NCI-H82 treated with DMSO at 0.1 percent for 48 hours (cell line): ENCODE results near the gene FBXO22.

Experiments used
- DNase-seq: peaks from one replicate; lab custom pipeline; 2025; ENCODE audit not compliant: unreplicated experiment; lab: John Stamatoyannopoulos, UW

FBXO22 gene

GRCh38 chr15:75918135-75918534 is 14.5 kb downstream of the FBXO22 start:
- DNase-seq, result no peak

GRCh38 chr15:75920079-75920478 is 16.4 kb downstream of the FBXO22 start:
- DNase-seq, result no peak

- DNase-seq, result peak; percentile 20
These were observed 18.3 kb downstream of the FBXO22 start for GRCh38 chr15:75921732-75922703.

DNA sequence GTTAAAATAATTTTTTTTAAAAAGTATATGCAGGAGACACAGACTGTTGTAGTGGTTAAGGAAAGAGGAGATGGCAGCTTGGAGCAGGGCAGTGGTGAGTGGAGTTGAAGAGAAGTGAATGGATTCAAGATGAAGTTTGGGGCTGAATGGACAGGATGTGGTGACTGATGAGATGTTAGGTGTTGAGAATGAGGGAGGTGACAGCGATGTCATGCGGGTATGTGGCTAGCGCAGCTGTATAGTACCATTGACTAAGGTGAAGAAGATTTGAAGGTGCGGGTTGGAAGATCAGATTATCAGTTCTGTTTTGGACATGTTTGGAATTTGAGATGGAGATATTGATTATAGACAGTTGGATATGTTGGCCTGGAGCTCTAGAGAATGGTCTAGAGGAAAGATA is 20.1 kb downstream of the FBXO22 start:
- DNase-seq, result no peak

DNA sequence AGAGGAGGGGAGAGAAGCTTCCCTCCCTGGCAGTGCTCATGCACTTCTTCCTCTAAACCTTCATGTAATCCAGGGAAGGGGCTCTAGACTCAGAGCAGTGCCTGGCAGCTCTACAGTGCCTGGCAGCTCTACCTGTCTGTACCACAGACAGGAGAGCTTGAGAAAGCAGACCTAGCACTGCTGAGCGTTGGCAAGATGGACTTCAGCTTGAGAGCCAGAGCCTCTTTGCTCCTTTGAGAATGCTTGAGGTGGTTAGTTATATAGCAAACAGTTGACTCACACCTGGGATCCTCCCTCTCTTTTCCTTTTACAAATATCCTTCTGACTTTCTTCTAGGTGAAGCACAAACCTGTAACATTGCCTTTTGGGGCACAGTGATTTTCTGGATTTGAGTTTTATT is 20.9 kb downstream of the FBXO22 start:
- DNase-seq, result no peak

- no peak for DNase-seq
These were observed 21.8 kb downstream of the FBXO22 start for GRCh38 chr15:75925440-75925839.

- DNase-seq, result no peak
These were observed 23.3 kb downstream of the FBXO22 start for GRCh38 chr15:75926931-75927330.

GRCh38 chr15:75927601-75928000 is 23.9 kb downstream of the FBXO22 start:
- DNase-seq, result no peak

DNA sequence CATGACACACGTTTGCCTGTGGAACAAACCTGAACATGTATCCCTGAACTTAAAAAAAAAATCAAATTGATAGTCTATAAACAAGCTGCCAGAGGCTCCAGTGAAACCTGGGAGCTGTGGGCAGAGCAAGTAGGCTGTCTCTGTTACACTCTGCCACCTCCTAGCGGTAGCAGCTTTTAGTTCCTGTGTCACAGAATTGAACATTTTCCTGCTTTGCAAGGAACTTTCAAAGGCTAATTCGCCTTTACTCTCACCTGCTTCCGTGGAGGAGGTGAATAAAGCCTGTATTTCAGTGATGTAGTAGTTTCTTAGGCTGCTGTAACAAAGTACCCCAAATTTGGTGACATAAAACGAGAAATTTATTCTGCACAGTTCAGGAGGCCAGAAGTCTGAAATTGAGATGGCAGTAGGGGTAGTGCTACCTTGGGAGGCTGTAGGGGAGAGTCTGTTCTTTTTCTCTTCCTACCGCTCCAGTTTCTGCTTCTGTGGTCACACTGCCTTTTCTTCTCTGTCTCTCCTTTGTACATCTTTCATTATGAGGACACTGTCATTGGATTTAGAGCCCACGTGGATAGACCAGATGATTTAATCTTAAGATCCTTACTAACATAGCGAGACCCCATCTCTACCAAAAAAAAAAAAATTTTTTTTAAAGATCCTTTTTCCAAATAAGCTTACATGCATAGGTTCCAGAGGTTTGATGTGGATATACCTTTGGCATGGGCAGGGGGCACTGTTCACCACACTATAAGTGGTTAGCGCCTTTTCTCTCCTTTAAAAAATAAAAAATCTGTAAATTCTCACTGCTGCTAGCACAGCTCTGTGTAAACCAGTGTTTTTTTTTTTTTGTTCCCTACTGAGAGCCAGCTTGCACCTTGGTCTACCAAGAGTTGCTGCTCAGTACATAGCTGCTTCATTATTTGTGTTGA is 25.3 kb downstream of the FBXO22 start:
- no peak for DNase-seq

DNA sequence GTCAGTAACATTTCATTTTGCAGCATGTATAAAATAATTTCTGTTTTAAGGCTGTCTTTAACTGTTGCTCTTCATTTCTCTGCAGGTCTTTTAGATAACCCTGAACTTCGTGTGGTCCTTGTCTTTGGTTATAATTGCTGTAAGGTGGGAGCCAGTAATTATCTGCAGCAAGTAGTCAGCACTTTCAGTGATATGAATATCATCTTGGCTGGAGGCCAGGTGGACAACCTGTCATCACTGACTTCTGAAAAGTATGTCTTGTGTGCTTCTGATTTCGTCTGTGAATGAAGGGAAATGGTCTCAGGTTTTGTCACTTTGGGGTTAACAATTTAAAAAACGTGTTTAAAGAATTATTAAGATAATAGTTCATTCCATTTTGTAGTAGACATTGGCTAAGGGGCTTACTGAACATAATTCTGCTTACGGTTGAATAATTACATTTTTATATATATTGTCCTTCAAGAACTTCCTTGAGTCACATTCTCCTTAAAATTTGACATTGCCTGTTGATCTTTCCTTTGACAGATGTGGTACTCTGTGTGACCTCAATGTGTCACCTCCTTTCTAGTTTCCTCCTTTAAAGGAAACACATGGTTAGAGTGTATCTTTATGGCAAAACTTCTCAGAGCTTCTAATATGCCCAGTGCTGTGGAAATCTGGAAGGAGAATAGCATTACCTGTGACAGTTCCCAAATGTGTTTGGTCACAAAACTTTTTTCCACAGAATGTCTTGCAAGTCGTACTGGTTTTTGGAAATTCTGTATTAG is 26.3 kb downstream of the FBXO22 start:
- DNase-seq, result no peak

DNA sequence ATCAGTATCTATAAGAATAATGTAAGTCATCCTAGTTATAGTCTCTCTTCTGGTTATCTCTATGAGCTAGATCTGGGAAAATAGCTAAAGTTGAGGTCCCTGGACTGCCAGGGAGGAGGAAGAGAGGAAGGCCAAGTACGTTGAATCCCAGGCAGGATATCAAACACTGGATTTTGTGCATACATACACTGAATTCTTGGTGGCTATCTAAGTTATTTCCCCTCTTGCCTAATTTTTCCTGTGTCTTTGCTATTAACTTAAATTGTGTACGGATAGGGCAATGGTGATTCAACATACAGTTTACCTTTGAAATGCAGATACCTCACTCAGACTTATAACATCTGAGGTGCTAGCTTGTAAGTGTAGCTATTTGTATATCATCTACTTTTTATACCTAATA is 27.2 kb downstream of the FBXO22 start:
- DNase-seq, result no peak

- no peak for DNase-seq
These were observed 38.8 kb downstream of the FBXO22 start for GRCh38 chr15:75942464-75942863.

GRCh38 chr15:75943246-75943645 is 39.6 kb downstream of the FBXO22 start:
- no peak for DNase-seq

GRCh38 chr15:75943713-75944215 is 40.1 kb downstream of the FBXO22 start:
- no peak for DNase-seq

GRCh38 chr15:75945953-75946352 is 42.3 kb downstream of the FBXO22 start:
- DNase-seq, result no peak

GRCh38 chr15:75947092-75947491 is 43.4 kb downstream of the FBXO22 start:
- DNase-seq, result no peak

DNA sequence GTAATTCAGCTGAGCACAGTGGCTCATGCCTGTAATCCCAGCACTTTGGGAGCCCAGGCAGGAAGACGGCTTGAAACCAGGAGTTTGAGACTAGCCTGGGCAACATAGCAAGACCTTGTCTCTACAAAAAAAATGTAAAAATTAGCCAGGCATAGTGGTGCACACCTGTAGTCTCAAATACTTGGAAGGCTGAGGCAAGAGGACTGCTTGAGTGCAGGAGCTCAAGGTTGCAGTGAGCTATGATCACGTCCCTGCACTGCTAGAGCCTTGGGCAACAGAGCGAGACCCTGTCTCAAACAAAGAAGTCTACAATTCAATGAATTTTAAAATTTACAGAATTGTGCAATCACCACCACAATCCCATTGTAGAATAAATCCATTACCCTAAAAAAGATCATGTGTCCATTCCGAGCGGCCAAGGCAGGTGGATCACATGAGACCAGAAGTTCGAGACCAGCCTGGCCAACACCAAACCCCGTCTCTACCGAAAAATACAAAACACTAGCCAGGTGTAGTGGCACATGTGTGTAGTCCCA is 45.2 kb downstream of the FBXO22 start:
- no peak for DNase-seq

- DNase-seq, result no peak
These were observed 48.8 kb downstream of the FBXO22 start for GRCh38 chr15:75952525-75952924.

GRCh38 chr15:75955720-75956119 is 52.0 kb downstream of the FBXO22 start:
- DNase-seq, result no peak

- DNase-seq, result no peak
These were observed 57.7 kb downstream of the FBXO22 start for GRCh38 chr15:75961331-75961730.

DNA sequence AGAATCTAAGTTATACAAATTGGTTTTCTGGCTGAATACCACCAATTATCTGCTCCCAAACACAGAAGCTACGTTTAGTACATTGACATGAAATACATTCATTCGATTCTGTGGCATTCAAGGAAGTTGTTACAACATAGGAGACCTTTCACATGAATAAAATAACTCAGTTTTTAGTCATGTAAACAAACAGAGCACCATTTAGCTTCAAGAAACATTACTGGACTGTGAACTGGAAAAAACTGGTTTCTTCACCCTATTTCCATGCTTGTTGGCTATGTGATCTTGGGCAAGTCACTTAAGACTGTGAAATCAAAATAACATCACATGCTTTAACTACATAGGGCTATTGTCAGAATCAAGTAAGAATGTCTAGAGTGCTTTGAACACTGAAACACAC is 62.4 kb downstream of the FBXO22 start:
- DNase-seq, result no peak
